ENCODE data around the gene KIF26B.

The KIF26B gene

DNA sequence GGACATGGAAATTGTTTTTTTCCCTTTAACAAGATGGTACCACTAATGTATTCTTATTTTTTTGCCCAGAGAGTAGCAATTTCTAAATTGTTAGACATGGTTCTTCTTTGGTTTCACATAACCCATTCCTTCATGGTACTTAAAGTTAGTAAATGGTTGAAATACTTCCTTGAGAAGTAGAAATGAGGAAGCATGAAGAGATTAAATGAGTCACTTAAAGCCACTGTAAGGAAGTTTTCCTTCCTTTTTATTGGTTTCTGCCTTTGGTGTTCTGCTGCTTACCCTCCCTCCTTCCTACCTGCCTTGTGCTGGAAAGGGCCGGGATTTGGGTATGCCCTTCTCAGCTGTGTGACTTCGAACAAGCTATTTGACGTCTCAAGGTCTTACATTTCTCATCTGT, 101.0 kb downstream of the KIF26B start:
- TF ChIP-seq ARNTL (CRISPR knock-in tag; IDR thresholded peaks at IDR 0.05; ENCODE audit: borderline replicate concordance, low read depth), result no peak
- no peak for TF ChIP-seq POU6F1 (CRISPR knock-in tag; IDR thresholded peaks at IDR 0.05; ENCODE audit: borderline replicate concordance, low read depth)
- TF ChIP-seq SNAI2 (CRISPR knock-in tag; IDR thresholded peaks at IDR 0.05), result no peak
- TF ChIP-seq BACH2 (CRISPR knock-in tag; IDR thresholded peaks at IDR 0.05; ENCODE audit: borderline replicate concordance), result no peak
- no peak for TF ChIP-seq ZC3H10 (CRISPR knock-in tag; IDR thresholded peaks at IDR 0.05)
- no peak for TF ChIP-seq CSDC2 (CRISPR knock-in tag; IDR thresholded peaks at IDR 0.05)
- TF ChIP-seq, protein P1, sequence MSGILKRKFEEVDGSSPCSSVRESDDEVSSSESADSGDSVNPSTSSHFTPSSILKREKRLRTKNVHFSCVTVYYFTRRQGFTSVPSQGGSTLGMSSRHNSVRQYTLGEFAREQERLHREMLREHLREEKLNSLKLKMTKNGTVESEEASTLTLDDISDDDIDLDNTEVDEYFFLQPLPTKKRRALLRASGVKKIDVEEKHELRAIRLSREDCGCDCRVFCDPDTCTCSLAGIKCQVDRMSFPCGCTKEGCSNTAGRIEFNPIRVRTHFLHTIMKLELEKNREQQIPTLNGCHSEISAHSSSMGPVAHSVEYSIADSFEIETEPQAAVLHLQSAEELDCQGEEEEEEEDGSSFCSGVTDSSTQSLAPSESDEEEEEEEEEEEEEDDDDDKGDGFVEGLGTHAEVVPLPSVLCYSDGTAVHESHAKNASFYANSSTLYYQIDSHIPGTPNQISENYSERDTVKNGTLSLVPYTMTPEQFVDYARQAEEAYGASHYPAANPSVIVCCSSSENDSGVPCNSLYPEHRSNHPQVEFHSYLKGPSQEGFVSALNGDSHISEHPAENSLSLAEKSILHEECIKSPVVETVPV (CRISPR knock-in tag; IDR thresholded peaks at IDR 0.05), result no peak
- no peak for TF ChIP-seq GLIS3 (CRISPR knock-in tag; IDR thresholded peaks at IDR 0.05)
- TF ChIP-seq ZNF8 (CRISPR knock-in tag; IDR thresholded peaks at IDR 0.05), result no peak
- TF ChIP-seq ZNF70 (CRISPR knock-in tag; IDR thresholded peaks at IDR 0.05), result no peak
- TF ChIP-seq ZFP3 (CRISPR knock-in tag; IDR thresholded peaks at IDR 0.05), result no peak
- no peak for TF ChIP-seq ISL1 (CRISPR knock-in tag; IDR thresholded peaks at IDR 0.05)
- TF ChIP-seq RARB (CRISPR knock-in tag; IDR thresholded peaks at IDR 0.05), result no peak
- no peak for ATAC-seq

GRCh38 chr1:245256528-245256927, 101.7 kb downstream of the KIF26B start:
- no peak for ATAC-seq
- TF ChIP-seq ZFP30 (CRISPR knock-in tag; IDR thresholded peaks at IDR 0.05) (no peak), ZC3H10 (CRISPR knock-in tag; IDR thresholded peaks at IDR 0.05) (no peak), GLIS3 (CRISPR knock-in tag; IDR thresholded peaks at IDR 0.05) (no peak), TOX (CRISPR knock-in tag; IDR thresholded peaks at IDR 0.05; ENCODE audit: borderline replicate concordance) (no peak), ESRRG (CRISPR knock-in tag; IDR thresholded peaks at IDR 0.05) (no peak), ZNF8 (CRISPR knock-in tag; IDR thresholded peaks at IDR 0.05) (no peak)

DNA sequence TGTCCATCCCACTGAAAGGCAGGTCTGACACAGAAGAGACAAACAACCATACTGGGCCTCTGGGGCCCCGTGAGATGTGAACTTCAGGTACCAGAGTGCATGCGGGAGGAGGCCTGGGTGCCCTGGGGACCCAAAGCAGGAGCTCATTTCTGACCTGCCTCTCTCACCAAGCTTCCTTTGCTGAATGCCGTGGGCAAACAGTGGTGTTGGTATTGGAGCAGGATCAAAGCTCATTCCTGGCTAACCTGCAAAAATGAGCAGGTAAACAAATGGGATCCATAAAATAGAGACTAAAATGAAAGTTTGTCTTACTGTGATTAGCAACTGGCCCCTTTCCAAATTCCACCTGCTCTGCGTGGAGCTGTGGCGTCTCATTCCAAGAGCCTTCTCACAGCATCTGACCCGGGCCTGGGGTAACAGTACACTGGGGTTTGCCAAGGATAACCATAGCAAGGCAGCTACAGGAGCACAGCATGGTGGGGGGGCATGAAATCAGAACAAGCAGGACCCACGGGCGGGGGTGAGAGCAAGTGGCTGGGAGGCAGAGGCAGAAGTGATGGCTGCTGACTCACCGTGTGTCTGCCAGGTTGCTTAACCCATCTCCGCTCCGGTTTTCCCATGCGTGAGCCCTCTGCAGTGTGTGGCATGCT, 103.6 kb downstream of the KIF26B start:
- TF ChIP-seq ZNF70 (CRISPR knock-in tag; IDR thresholded peaks at IDR 0.05), result no peak

GRCh38 chr1:245260110-245260882, 105.5 kb downstream of the KIF26B start:
- peak; percentile 34 for ATAC-seq
- TF ChIP-seq ZFP30 (CRISPR knock-in tag; IDR thresholded peaks at IDR 0.05) (no peak), ISL1 (CRISPR knock-in tag; IDR thresholded peaks at IDR 0.05) (no peak), ESRRG (CRISPR knock-in tag; IDR thresholded peaks at IDR 0.05) (no peak), GLIS3 (CRISPR knock-in tag; IDR thresholded peaks at IDR 0.05) (no peak)

More for the DNA sequence above, 103.6 kb downstream of the KIF26B start:
- ATAC-seq, result no peak

DNA sequence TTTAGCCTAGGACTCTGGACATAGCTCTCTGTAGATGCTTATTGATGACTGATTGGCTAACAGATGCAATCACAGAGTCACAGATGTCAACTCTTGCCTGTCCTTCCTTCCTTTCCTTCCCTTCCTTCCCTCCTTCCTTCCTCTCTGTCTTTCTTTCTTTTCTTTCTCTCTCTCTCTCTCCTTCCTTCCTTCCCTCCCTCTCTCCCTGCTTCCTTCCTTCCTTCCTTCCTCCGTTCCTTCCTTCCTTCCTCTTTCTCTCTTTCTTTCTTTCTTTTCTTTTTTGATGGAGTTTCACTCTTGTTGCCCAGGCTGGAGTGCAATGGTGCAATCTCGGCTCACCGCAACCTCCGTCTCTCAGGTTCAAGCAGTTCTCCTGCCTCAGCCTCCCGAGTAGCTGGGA, 106.1 kb downstream of the KIF26B start:
- no peak for ATAC-seq
- no peak for TF ChIP-seq ARNTL (CRISPR knock-in tag; IDR thresholded peaks at IDR 0.05; ENCODE audit: borderline replicate concordance, low read depth)
- TF ChIP-seq CSDC2 (CRISPR knock-in tag; IDR thresholded peaks at IDR 0.05), result no peak
- no peak for TF ChIP-seq RARB (CRISPR knock-in tag; IDR thresholded peaks at IDR 0.05)
- TF ChIP-seq ZNF8 (CRISPR knock-in tag; IDR thresholded peaks at IDR 0.05), result no peak
- TF ChIP-seq ZNF565 (CRISPR knock-in tag; conservative IDR thresholded peaks at IDR 0.05; ENCODE audit: low read depth), result no peak
- TF ChIP-seq, protein P1 (CRISPR knock-in tag; IDR thresholded peaks at IDR 0.05), result no peak
- TF ChIP-seq ZNF70 (CRISPR knock-in tag; IDR thresholded peaks at IDR 0.05), result no peak
- TF ChIP-seq, protein P2, sequence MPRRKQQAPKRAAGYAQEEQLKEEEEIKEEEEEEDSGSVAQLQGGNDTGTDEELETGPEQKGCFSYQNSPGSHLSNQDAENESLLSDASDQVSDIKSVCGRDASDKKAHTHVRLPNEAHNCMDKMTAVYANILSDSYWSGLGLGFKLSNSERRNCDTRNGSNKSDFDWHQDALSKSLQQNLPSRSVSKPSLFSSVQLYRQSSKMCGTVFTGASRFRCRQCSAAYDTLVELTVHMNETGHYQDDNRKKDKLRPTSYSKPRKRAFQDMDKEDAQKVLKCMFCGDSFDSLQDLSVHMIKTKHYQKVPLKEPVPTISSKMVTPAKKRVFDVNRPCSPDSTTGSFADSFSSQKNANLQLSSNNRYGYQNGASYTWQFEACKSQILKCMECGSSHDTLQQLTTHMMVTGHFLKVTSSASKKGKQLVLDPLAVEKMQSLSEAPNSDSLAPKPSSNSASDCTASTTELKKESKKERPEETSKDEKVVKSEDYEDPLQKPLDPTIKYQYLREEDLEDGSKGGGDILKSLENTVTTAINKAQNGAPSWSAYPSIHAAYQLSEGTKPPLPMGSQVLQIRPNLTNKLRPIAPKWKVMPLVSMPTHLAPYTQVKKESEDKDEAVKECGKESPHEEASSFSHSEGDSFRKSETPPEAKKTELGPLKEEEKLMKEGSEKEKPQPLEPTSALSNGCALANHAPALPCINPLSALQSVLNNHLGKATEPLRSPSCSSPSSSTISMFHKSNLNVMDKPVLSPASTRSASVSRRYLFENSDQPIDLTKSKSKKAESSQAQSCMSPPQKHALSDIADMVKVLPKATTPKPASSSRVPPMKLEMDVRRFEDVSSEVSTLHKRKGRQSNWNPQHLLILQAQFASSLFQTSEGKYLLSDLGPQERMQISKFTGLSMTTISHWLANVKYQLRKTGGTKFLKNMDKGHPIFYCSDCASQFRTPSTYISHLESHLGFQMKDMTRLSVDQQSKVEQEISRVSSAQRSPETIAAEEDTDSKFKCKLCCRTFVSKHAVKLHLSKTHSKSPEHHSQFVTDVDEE (CRISPR knock-in tag; IDR thresholded peaks at IDR 0.05), result no peak
- TF ChIP-seq OSR1 (CRISPR knock-in tag; IDR thresholded peaks at IDR 0.05), result no peak

Measured in SK-N-SH treated with all-trans-retinoic acid at 6 μM for 48 hours (cell line).